ENCODE data around the gene ATF4.

The ATF4 gene, protein sequence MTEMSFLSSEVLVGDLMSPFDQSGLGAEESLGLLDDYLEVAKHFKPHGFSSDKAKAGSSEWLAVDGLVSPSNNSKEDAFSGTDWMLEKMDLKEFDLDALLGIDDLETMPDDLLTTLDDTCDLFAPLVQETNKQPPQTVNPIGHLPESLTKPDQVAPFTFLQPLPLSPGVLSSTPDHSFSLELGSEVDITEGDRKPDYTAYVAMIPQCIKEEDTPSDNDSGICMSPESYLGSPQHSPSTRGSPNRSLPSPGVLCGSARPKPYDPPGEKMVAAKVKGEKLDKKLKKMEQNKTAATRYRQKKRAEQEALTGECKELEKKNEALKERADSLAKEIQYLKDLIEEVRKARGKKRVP

DNA sequence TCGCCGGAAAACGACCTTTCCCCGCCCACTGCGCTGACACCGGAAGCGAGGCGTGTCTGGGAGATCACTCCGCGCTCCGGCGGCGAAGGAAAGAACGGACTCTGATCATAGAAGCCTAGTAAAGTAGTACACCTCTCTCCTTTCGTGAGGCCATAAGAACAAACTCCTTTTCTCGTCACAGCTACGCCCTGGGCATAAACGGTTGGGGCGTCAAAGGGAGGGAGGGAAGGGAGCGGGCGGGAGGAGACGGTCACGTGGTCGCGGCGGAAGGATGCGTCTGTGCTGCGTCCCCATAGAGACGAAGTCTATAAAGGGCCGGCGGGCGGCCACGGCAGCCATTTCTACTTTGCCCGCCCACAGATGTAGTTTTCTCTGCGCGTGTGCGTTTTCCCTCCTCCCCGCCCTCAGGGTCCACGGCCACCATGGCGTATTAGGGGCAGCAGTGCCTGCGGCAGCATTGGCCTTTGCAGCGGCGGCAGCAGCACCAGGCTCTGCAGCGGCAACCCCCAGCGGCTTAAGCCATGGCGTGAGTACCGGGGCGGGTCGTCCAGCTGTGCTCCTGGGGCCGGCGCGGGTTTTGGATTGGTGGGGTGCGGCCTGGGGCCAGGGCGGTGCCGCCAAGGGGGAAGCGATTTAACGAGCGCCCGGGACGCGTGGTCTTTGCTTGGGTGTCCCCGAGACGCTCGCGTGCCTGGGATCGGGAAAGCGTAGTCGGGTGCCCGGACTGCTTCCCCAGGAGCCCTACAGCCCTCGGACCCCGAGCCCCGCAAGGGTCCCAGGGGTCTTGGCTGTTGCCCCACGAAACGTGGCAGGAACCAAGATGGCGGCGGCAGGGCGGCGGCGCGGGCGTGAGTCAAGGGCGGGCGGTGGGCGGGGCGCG is at the start of gene ATF4:
Gene ATF4 (plus strand): TSS at position 337 of the 880 bp plus-strand sequence. CDS start 884 bp downstream, outside the sequence.
- DNase-seq, result peak; percentile 100

DNA sequence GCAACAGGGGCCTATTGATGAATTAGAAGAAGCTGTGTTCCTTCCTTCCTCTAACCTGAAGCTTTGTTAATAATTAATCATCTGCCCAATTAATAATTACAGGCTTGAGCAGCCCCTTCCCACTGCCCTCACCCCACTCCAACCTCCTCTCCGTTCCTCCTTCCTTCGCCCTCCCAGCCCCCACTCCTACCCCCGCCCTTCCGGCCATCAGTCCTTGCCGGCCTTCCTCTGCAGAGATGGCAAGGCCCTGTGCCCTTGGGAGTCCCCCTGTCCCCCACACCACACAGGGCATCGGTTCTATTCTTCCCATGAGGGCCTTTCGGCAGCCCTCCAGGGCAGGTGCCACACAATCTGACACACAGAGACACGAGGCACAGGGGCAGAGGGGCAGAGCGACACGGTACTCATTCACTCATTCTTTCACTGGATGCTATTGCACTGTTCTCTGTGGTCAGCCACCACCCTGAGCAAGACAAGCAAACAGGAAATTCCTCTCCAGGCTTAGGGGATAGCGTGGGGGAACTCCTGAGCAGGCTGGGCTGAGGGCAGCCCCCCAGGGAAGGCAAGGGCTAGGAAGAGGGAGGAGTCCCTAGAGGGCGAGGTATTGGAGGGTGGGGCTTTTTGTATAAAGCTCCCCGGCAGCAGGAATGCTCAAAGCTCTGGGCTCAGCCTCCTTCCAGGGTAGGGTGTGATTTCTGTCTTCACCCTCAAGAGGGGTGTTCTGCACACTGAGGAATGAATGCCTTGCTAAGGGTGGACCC is 48.8 kb upstream of the ATF4 start:
- peak; percentile 51 for DNase-seq

DNA sequence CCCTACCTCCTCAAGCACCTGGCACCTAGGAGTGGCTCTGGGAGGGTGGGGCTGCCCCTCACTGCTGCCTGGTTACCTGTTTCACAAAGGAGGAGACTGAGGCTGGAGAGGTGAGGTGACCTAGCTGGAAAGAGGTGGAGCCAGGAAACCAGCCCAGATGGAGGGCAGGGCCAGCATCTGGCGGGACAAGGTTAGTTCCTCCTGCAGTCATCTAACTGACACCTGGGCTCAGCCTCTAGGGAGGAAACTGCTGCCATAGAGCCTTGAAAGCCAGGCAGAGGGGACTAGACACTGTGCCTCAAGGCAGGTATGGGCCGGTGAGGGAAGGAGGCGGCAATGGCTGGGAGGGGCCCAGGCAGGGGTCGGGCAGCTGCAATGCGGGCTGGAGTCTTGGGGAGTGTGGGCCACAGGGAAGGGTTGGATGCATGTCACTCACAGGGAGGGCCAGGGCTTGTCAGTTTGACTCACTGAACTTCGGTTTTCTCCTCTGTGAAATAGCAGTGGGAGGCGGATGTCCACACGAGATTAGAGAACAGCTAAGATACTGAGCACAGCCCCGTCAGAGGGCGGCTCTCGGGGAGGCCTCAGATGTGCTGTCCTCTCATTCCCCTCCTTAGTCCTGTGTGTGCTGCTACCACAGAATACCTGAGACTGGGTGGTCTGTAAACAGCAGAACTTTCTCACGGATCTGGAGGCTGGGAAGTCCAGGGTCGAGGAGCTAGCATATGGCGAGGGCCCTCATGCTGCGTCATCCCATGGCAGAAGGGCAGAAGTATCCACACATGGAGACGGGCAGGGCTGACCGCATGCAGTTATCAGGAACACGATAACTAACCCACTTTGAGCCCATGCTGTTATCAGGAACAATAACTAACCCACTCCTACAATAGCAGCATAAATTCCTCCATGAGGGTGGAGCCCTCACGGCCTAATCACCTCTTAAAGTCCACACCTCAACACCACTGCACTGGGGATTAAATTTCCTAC is 47.5 kb upstream of the ATF4 start:
- no peak for DNase-seq

DNA sequence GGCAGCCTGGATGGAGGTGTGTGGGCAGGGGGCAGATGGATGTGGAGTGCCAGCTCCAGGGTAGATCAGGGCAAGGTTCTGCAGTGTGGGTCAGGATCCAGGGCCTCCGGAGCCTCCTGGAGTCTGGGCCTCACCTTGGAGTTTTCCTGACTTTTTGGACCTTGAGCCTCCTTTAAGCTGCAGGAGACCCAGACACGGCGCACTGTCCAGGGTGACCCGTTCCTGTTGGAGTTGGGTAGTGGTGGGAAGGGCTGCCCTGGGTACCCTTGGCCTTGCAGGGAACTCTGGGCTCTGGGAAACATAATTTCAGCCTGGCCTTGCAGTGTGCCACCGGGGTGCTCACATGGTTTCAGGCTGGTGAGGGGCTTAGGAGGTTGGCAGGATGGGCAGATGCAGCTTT is 46.5 kb upstream of the ATF4 start:
- no peak for DNase-seq

DNA sequence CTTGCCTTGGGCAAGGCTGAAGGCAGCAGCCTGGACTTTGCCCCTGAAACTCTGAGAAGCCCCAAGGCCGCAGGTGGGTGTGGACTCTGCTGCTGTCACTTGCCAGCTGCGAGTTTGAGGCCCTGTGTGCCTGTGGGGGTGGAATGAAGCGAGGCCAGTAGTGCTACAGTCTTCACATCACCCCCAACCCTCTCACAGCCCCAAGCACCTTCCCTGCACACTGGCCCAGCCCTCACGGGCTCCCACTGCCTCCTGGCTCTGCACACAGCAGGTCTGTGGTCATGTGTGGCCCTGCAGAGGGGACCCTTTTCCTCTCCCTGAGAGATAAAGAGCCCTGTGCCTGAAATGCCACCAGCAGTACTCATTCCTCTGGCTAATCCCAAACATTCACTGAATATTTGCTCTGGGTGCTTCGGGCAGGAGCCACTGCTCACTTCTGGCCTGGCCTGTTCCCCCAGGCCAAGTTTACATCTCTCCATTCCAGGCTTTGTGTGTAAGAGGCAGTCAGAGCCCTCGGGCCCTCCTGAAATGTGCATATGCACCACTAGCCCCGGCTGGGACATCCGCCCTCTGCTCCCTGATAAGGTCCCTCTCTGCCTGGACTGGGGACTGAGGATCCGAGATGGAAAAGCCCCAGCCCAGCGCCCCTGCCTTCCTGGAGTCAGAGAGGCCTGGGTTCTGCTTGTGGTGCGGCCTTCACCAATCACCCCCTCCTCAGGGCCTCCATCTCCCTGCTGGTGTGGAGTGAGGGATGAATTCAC is 45.8 kb upstream of the ATF4 start:
- peak; percentile 51 for DNase-seq

DNA sequence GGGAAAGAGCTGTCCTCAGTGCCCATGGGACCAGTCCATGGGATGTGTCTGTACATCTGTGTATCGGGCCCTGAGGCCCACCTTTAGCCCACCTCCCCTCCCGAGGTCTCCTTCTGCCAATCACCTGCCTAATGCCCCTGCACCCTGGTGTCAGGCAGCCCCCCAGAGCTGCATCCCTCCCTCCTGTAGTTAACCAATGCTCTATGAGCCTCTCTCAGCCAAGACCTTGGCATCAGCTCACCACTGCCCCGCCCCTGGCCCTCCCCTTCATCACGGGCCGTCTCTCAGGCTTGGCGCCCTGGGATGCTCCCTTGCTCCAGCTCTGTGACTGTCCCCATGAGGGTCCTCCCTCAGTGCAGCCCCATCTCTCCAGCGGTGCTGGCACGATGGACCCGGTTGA is 45.0 kb upstream of the ATF4 start:
- no peak for DNase-seq

DNA sequence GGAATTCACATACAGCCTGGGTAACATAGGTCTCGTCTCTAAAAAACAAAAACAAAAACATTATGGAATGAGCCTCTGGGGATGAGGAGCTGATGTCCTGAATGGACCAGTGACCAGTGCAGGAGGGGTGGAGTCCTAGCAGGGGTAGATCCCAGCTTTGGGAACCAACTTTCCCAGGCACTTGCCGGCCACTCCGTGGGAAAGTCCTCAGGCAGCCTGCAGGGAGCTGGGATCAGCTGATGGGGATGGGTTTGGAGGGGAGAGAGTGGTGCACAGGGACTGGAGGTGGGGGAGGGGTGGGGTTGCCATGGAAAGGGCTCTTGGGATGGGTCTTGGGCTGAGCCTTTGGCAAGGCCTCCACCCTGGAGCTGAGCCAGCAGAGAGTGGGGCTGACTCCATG is 44.5 kb upstream of the ATF4 start:
- DNase-seq, result peak; percentile 47

DNA sequence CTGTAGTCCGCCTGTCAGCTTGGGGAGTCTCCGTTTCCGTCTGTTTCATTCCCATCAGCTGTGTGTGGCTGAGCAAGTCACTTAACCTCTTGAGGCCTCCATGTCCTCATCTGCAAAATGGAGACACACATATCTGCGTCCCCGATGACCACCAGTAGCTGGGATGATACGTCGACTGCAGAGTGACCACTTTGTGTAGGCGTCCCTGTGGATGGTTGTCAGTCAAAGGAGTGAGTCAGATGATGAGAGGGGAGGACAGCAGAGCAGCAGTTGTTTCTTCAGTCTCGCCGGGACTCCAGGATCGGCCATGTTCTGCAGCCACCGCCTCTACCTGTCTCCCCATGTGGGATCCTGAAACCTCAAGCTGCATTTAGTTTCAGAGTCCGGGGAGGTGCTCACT is 43.7 kb upstream of the ATF4 start:
- no peak for DNase-seq

DNA sequence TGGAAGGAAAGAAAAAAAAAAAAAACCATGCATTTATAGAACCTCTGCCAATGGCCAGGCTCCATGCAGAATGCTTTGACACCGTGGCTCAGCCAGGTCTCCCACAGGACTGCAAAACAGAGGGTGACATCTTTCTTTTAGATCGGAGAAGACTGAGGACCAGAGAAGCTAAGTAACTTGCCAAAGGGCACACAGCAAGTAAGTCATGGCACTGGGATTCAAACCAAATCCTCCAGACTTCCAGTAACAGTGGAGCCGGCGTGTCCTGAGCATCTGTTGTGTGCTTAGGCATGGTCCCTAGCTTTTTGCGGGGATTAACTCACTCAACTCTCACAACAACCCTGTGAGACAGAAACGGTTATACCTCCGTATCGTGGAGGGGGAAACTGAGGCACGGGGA is 42.8 kb upstream of the ATF4 start:
- DNase-seq, result no peak

DNA sequence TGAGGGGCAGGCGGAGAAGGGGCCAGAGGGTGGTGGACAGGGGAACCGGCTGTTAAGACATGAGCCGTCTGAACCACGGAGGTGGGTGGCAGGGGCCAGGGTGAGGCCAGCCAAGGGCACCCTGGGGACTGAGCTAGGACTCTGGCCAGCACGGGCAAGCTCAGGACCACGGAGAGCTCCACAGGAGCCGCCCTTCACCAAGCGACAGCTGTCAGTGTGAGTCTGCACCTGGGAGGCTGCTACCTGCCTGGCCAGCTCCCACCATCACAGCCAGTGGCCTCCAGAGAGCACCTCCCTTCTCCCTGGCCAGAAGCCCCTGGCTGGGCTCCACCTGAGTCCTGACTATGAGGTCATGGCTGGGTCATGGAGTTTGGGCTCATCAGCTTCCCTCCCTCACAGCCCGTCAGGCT is 41.9 kb upstream of the ATF4 start:
- DNase-seq, result no peak

DNA sequence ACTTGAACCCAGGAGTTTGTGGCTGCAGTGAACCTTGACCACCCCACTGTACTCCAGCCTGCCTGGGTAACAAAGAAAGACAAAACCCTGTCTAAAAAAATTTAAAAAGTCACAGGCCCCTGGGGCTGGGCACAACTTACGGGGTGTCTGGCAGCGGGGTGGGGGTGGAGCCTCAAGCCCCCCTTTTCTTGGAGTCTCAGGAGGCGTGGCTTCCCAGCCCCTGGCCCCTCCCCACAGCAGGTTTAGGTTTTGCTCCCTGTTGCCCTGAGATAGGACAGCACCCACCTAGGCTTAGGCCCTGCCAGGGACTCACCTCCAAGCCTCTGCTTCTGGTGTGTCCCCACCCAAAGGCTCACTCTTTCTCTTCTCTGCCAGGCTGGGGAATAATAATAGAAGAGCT is 41.1 kb upstream of the ATF4 start:
- no peak for DNase-seq

DNA sequence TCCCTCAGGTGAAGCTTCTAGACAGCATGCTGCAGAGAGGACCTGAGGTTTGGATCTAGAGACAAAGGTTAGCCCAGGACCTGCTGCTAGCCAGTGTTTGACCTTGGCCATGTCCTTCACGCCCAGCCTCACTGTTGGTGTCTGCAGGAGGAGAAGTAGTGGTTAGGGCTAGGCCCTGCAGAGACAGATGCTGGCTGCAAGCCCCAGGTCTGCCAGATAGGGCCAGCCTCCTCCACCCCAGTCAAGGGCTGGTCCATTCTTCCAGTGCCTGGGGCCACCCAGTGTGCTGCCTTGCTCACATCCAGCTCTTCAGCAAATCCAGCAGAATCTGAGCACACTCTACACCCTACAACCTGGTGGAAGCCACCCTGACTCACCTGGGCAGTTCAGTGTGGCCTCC is 39.8 kb upstream of the ATF4 start:
- DNase-seq, result no peak

DNA sequence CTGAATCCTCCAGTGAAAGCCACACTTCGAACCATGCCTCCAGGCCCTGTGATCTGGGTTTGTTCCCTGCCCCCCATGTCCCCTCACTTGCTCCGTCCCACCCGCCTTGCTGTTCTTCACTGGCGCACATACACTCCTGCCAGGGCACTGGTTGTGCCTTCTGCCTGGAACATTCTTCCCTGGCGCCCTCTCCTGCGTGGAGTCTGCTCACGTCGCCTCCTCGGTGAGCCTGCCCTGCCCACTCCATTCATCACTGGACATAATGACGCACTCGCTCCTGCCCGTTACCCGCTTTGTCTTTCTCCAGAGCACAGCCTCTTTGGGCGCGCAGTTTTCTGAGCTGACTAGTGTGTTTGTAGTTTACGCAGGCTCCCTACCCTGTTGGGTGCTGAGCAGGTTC is 39.3 kb upstream of the ATF4 start:
- no peak for DNase-seq

DNA sequence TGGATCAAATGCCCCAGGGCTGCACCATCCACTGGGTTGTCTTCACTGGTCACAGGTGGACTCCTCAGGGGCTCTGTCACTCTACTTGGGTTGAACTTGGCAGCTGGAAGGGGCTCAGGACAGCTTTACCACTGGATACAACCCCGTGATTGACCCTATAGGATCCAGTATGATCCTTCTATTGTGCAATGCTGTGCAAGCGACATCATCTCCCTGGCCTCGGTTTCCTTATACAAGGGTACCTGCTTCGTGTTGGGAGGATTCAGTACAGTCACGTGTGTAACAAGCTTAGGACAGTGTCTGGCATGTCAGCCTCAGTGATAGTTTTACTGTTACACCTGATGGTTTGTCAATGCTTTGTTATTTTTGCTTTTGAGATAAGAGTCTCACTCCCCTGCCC is 38.8 kb upstream of the ATF4 start:
- no peak for DNase-seq

DNA sequence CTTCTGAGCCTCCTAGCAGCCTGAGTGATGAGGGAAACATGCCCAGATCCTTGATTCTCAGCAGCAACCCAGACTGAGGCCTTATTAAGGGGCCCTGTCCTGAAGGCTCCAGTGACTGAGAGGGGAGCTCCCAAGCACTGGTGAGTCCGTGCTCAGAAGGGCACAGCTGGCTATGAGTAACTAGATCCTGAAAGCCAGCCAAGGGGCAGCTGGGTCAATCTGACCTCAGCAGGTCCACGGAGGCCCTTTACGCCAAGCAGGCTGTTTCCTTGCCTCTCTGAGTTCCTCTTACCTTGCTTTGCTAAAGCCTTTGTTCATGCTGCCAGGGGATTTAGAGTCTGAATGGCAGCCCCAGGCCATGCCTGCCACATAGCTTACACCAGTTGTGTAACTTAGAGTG is 37.6 kb upstream of the ATF4 start:
- no peak for DNase-seq

DNA sequence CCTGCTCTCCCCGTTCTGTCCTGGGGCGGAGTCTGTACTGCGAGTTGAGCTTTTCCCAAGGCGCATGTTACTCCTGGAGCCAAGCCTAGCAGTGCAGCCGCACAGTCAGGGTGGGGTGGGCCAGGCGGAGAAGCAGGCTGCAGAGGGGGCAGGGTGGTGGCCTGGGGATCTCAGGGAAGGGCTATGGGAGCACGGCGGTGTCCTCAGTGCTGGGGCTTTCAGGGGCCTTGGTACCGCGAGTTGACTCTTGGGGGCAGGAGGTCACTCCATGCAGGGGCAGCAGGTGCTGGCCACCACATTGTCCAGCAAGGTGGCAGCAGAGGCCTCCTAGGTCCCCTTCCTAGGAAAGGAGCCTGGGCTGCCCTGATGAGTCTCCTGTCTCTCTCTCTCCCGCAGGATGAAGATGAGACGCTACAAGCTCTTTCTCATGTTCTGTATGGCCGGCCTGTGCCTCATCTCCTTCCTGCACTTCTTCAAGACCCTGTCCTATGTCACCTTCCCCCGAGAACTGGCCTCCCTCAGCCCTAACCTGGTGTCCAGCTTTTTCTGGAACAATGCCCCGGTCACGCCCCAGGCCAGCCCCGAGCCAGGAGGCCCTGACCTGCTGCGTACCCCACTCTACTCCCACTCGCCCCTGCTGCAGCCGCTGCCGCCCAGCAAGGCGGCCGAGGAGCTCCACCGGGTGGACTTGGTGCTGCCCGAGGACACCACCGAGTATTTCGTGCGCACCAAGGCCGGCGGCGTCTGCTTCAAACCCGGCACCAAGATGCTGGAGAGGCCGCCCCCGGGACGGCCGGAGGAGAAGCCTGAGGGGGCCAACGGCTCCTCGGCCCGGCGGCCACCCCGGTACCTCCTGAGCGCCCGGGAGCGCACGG is 33.2 kb upstream of the ATF4 start:
- no peak for DNase-seq

DNA sequence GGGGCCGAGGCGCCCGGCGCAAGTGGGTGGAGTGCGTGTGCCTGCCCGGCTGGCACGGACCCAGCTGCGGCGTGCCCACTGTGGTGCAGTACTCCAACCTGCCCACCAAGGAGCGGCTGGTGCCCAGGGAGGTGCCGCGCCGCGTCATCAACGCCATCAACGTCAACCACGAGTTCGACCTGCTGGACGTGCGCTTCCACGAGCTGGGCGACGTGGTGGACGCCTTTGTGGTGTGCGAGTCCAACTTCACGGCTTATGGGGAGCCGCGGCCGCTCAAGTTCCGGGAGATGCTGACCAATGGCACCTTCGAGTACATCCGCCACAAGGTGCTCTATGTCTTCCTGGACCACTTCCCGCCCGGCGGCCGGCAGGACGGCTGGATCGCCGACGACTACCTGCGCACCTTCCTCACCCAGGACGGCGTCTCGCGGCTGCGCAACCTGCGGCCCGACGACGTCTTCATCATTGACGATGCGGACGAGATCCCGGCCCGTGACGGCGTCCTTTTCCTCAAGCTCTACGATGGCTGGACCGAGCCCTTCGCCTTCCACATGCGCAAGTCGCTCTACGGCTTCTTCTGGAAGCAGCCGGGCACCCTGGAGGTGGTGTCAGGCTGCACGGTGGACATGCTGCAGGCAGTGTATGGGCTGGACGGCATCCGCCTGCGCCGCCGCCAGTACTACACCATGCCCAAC is 32.4 kb upstream of the ATF4 start:
- DNase-seq, result no peak

DNA sequence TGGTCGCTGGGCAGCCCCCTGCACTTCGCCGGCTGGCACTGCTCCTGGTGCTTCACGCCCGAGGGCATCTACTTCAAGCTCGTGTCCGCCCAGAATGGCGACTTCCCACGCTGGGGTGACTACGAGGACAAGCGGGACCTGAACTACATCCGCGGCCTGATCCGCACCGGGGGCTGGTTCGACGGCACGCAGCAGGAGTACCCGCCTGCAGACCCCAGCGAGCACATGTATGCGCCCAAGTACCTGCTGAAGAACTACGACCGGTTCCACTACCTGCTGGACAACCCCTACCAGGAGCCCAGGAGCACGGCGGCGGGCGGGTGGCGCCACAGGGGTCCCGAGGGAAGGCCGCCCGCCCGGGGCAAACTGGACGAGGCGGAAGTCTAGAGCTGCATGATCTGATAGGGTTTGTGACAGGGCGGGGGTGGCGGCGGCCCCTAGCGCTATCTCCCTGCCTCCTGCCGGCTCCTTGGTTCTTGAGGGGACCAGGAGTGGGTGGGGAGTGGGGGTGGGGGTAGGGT is 31.7 kb upstream of the ATF4 start:
- DNase-seq, result no peak
